H9 (cell line): Measurements from ENCODE around the gene SDK2. TPM values are rescaled to one million over a fixed set of nuclear protein-coding genes. Genes with fewer than 3 reads are reported as not detected.

Experiments used
- DNase-seq: peaks from one replicate; pipeline ENCODE4 v3.0.0-alpha.2; 2017
- H2AFZ ChIP-seq: one replicate; pipeline ENCODE4 v1.6.1; 2013; ENCODE audit warnings: mild to moderate bottlenecking, low read length, control low read depth, moderate library complexity
- H2AK5ac ChIP-seq: 2 replicates; pipeline ENCODE4 v1.6.1; 2013; ENCODE audit warnings: low read length, control low read depth, mixed read lengths; ENCODE audit not compliant: insufficient read length
- H2BK120ac ChIP-seq: one replicate; pipeline ENCODE4 v1.6.1; 2013; ENCODE audit warnings: low read depth, mild to moderate bottlenecking, low read length, control low read depth, inconsistent platforms; ENCODE audit not compliant: poor library complexity, severe bottlenecking
- H2BK12ac ChIP-seq: 2 replicates; pipeline ENCODE4 v1.6.1; 2013; ENCODE audit warnings: low read length, control low read depth, mixed read lengths, low read depth; ENCODE audit not compliant: insufficient read length
- H2BK15ac ChIP-seq: 2 replicates; pipeline ENCODE4 v1.6.1; 2013; ENCODE audit warnings: low read depth, low read length, control low read depth
- H2BK20ac ChIP-seq: one replicate; pipeline ENCODE4 v1.6.1; 2013; ENCODE audit warnings: low read depth, mild to moderate bottlenecking, low read length, control low read depth, inconsistent platforms; ENCODE audit not compliant: poor library complexity, severe bottlenecking
- H2BK5ac ChIP-seq: 2 replicates; pipeline ENCODE4 v1.6.1; 2013; ENCODE audit warnings: low read length, control low read depth, mixed read lengths; ENCODE audit not compliant: insufficient read length
- H3K14ac ChIP-seq: 2 replicates; pipeline ENCODE4 v1.6.1; 2013; ENCODE audit warnings: low read length, control low read depth; ENCODE audit not compliant: insufficient read depth
- H3K18ac ChIP-seq: 2 replicates; pipeline ENCODE4 v1.6.1; 2013; ENCODE audit warnings: low read depth, mild to moderate bottlenecking, mixed read lengths, low read length, control low read depth; ENCODE audit not compliant: insufficient read length
- H3K23ac ChIP-seq: 2 replicates; pipeline ENCODE4 v1.6.1; 2013; ENCODE audit warnings: low read length, control low read depth, mixed read lengths, low read depth; ENCODE audit not compliant: insufficient read length
- H3K23me2 ChIP-seq: 2 replicates; pipeline ENCODE4 v1.6.1; 2013; ENCODE audit warnings: low read depth, mild to moderate bottlenecking, mixed read lengths, low read length, control low read depth; ENCODE audit not compliant: insufficient read length, poor library complexity, severe bottlenecking
- H3K27ac ChIP-seq: 2 replicates; pipeline ENCODE4 v1.5.1; 2013; ENCODE audit warnings: low read length, control low read depth, mixed read lengths, low read depth; ENCODE audit not compliant: insufficient read length
- H3K27me3 ChIP-seq: 2 replicates; pipeline ENCODE4 v1.6.1; 2013; ENCODE audit warnings: low read length, control low read depth, inconsistent platforms; ENCODE audit not compliant: insufficient read depth
- H3K4ac ChIP-seq: 2 replicates; pipeline ENCODE4 v1.6.1; 2013; ENCODE audit warnings: low read depth, mild to moderate bottlenecking, control low read depth, inconsistent platforms, low read length, moderate library complexity
- H3K4me1 ChIP-seq: 2 replicates; pipeline ENCODE4 v1.6.1; 2013; ENCODE audit warnings: low read length, control low read depth, inconsistent platforms; ENCODE audit not compliant: insufficient read depth
- H3K4me2 ChIP-seq: 2 replicates; pipeline ENCODE4 v1.6.1; 2013; ENCODE audit warnings: low read length, control low read depth, mixed read lengths; ENCODE audit not compliant: insufficient read length, insufficient read depth
- H3K56ac ChIP-seq: 2 replicates; pipeline ENCODE4 v1.6.1; 2013; ENCODE audit warnings: low read depth, mild to moderate bottlenecking, mixed read lengths, low read length, control low read depth; ENCODE audit not compliant: insufficient read length
- H3K79me1 ChIP-seq: 2 replicates; pipeline ENCODE4 v1.6.1; 2013; ENCODE audit warnings: low read depth, mild to moderate bottlenecking, moderate library complexity, low read length, control low read depth, inconsistent platforms; ENCODE audit not compliant: insufficient read depth, poor library complexity, severe bottlenecking
- H3K79me2 ChIP-seq: 2 replicates; pipeline ENCODE4 v1.6.1; 2013; ENCODE audit warnings: low read length, control low read depth, inconsistent platforms; ENCODE audit not compliant: insufficient read depth
- H3K9ac ChIP-seq: 2 replicates; pipeline ENCODE4 v1.6.1; 2013; ENCODE audit warnings: low read length, control low read depth, mixed read lengths; ENCODE audit not compliant: insufficient read length; ENCODE audit errors: extremely low read depth
- H3K9me3 ChIP-seq: one replicate; pipeline ENCODE4 v1.6.1; 2013; ENCODE audit warnings: low read depth, low read length, inconsistent platforms; ENCODE audit not compliant: control insufficient read depth
- H3T11ph ChIP-seq: one replicate; pipeline ENCODE4 v1.6.1; 2013; ENCODE audit warnings: mild to moderate bottlenecking, low read length, control low read depth, inconsistent platforms
- H4K20me1 ChIP-seq: one replicate; pipeline ENCODE4 v1.6.1; 2013; ENCODE audit not compliant: control insufficient read depth, insufficient read length, insufficient read depth
- H4K5ac ChIP-seq: 2 replicates; pipeline ENCODE4 v1.6.1; 2013; ENCODE audit warnings: low read depth, mild to moderate bottlenecking, mixed read lengths, low read length, control low read depth; ENCODE audit not compliant: insufficient read length
- H4K8ac ChIP-seq: replicated peaks from 2 replicates; pipeline ENCODE4 v1.6.1; 2013; ENCODE audit warnings: low read length, control low read depth, mixed read lengths, low read depth; ENCODE audit not compliant: insufficient read length
- H4K91ac ChIP-seq: 2 replicates; pipeline ENCODE4 v1.6.1; 2013; ENCODE audit warnings: low read depth, mild to moderate bottlenecking, moderate library complexity, mixed read lengths, low read length, control low read depth; ENCODE audit not compliant: insufficient read length
- H3K27ac Mint-ChIP-seq, 3 experiments: 2 replicates in 2 of 3; 3 replicates in 1 of 3; pipeline ENCODE4 v1.8.0; 2020 to 2021; ENCODE audit warnings: mixed read lengths in 3 of 3, mild to moderate bottlenecking in 1 of 3, moderate library complexity in 1 of 3
- H3K27me3 Mint-ChIP-seq: 2 replicates; pipeline ENCODE4 v1.8.0; 2021; ENCODE audit warnings: low read depth, mild to moderate bottlenecking, moderate library complexity, mixed read lengths
- H3K36me3 Mint-ChIP-seq, 3 experiments: 2 replicates in 2 of 3; 3 replicates in 1 of 3; pipeline ENCODE4 v1.8.0; 2020 to 2021; ENCODE audit warnings: low read depth in 3 of 3, mixed read lengths in 3 of 3; ENCODE audit not compliant: insufficient read depth in 1 of 3
- H3K4me1 Mint-ChIP-seq, 2 experiments: 2 replicates each; pipeline ENCODE4 v1.8.0; 2020; ENCODE audit warnings: mixed read lengths in 2 of 2
- H3K4me3 Mint-ChIP-seq, 2 experiments: 2 replicates in 1 of 2; 3 replicates in 1 of 2; pipeline ENCODE4 v1.8.0; 2020 to 2021; ENCODE audit warnings: mild to moderate bottlenecking in 2 of 2, mixed read lengths in 2 of 2, moderate library complexity in 1 of 2
- H3K9me3 Mint-ChIP-seq, 2 experiments: 2 replicates in 1 of 2; 3 replicates in 1 of 2; pipeline ENCODE4 v1.8.0; 2020; ENCODE audit warnings: mild to moderate bottlenecking in 2 of 2, mixed read lengths in 2 of 2, moderate library complexity in 1 of 2
- CTCF ChIP-seq: fragments of 200-600 bp; sonication (generic); conservative IDR thresholded peaks from 3 replicates; pipeline ENCODE4 v1.8.0; 2021; ENCODE audit warnings: antibody characterized with exemption, mild to moderate bottlenecking
- WGBS: extraction: QIAGEN DNeasy Blood & Tissue Kit; methylation state at CpG from one replicate; pipeline ENCODE4 v1.1.7; 2013; ENCODE audit warnings: missing lambda C conversion rate, low lambda C conversion rate, mixed read lengths; ENCODE audit not compliant: insufficient read length; ENCODE audit errors: extremely low coverage; 5-methylcytosine and 5-hydroxymethylcytosine counted together
- total RNA-seq: library from RNA; stranded (reverse); gene quantifications from 2 replicates; pipeline ENCODE4 v1.2.1, GENCODE V29; 2021

The SDK2 gene
- total RNA-seq, 1 experiment from 2014 or later: 9.1 TPM

- no peak overlapping the region for H2BK120ac ChIP-seq
- no peak overlapping the region for H3K56ac ChIP-seq
- no CpG with 5 or more reads among the region's 6 CpGs for WGBS
Measured at GRCh38 chr17:73467651-73468050, 176.6 kb downstream of the SDK2 start.

More at GRCh38 chr17:73467651-73468050, 176.6 kb downstream of the SDK2 start:
- Mint-ChIP-seq H3K27ac (no peak overlapping the region), H3K4me1 (peaks cover 10 to 13% of the 10 kb centered on the region in 2 experiments), H3K36me3 (peaks cover 0 to 5% (median 1%) of the 10 kb centered on the region in 3 experiments; a peak in 4 of 7 replicates), H3K27me3 (peaks cover 1% of the 10 kb centered on the region; the same call in 1 of the 2 replicates), H3K4me3 (no peak overlapping the region), H3K9me3 (peaks cover under 1 to 3% of the 10 kb centered on the region in 2 experiments)
- Histone ChIP-seq H3K14ac (no peak overlapping the region), H3T11ph (no peak overlapping the region), H3K18ac (no peak overlapping the region), H3K4me1 (no peaks in the 10 kb centered on the region), H3K9me3 (no peaks in the 10 kb centered on the region), H4K91ac (no peak overlapping the region), H3K4me2 (no peak overlapping the region), H2BK20ac (no peak overlapping the region), H2AK5ac (no peak overlapping the region), H3K4ac (no peak overlapping the region), H2BK5ac (no peak overlapping the region), H2BK15ac (no peak overlapping the region), H2AFZ (no peak overlapping the region), H4K20me1 (no peaks in the 10 kb centered on the region), H3K79me2 (no peaks in the 10 kb centered on the region), H3K9ac (no peak overlapping the region), H3K23me2 (no peaks in the 10 kb centered on the region), H3K79me1 (no peaks in the 10 kb centered on the region), H2BK12ac (no peak overlapping the region), H3K27me3 (no peaks in the 10 kb centered on the region), H4K8ac (no peak overlapping the region), H3K23ac (no peak overlapping the region), H3K27ac (no peak overlapping the region), H4K5ac (no peak overlapping the region)
- no peak for DNase-seq
- no peak for TF ChIP-seq CTCF
